ENCODE measurements around the gene RAE1.

The RAE1 gene

GRCh38 chr20:57316795-57317201, 34.3 kb upstream of the RAE1 start:
- no peaks in the 10 kb centered on the region for H3K36me3 ChIP-seq (ENCODE audit: control insufficient read depth, low read depth, low read length)
- no peak overlapping the region for H3K27ac ChIP-seq (ENCODE audit: low read length)
- no peaks in the 10 kb centered on the region for H3K9me3 ChIP-seq (ENCODE audit: control insufficient read depth, low read depth, low read length)
- H3K4me1 ChIP-seq (ENCODE audit: control insufficient read depth, low read depth, low read length), result no peaks in the 10 kb centered on the region
- no peaks in the 10 kb centered on the region for H3K27me3 ChIP-seq (ENCODE audit: control insufficient read depth, insufficient read depth, low read length)
- H3K4me3 ChIP-seq (ENCODE audit: low read length), result no peak overlapping the region
- H3K9ac ChIP-seq (ENCODE audit: low read length), result no peak overlapping the region

- H3K36me3 ChIP-seq (ENCODE audit: control insufficient read depth, low read depth, low read length), result no peaks in the 10 kb centered on the region
- no peak overlapping the region for H3K9ac ChIP-seq (ENCODE audit: low read length)
- no peak overlapping the region for H3K27ac ChIP-seq (ENCODE audit: low read length)
- H3K4me3 ChIP-seq (ENCODE audit: low read length), result no peak overlapping the region
- peaks cover under 1% of the 10 kb centered on the region for H3K4me1 ChIP-seq (ENCODE audit: control insufficient read depth, low read depth, low read length)
- H3K27me3 ChIP-seq (ENCODE audit: control insufficient read depth, insufficient read depth, low read length), result no peaks in the 10 kb centered on the region
- H3K9me3 ChIP-seq (ENCODE audit: control insufficient read depth, low read depth, low read length), result no peaks in the 10 kb centered on the region
Measured at GRCh38 chr20:57317316-57317788, 33.7 kb upstream of the RAE1 start.

- Histone ChIP-seq H3K9me3 (ENCODE audit: control insufficient read depth, low read depth, low read length) (no peaks in the 10 kb centered on the region), H3K4me3 (ENCODE audit: low read length) (no peak overlapping the region), H3K36me3 (ENCODE audit: control insufficient read depth, low read depth, low read length) (no peaks in the 10 kb centered on the region), H3K9ac (ENCODE audit: low read length) (no peak overlapping the region), H3K27ac (ENCODE audit: low read length) (no peak overlapping the region), H3K4me1 (ENCODE audit: control insufficient read depth, low read depth, low read length) (peaks cover 6% of the 10 kb centered on the region), H3K27me3 (ENCODE audit: control insufficient read depth, insufficient read depth, low read length) (no peaks in the 10 kb centered on the region)
Measured at GRCh38 chr20:57317789-57318371, 33.2 kb upstream of the RAE1 start.

GRCh38 chr20:57319584-57319983, 31.5 kb upstream of the RAE1 start:
- H3K4me1 ChIP-seq (ENCODE audit: control insufficient read depth, low read depth, low read length), result peaks cover 10% of the 10 kb centered on the region
- H3K27ac ChIP-seq (ENCODE audit: low read length), result no peak overlapping the region
- H3K9ac ChIP-seq (ENCODE audit: low read length), result no peak overlapping the region
- H3K36me3 ChIP-seq (ENCODE audit: control insufficient read depth, low read depth, low read length), result no peaks in the 10 kb centered on the region
- no peaks in the 10 kb centered on the region for H3K9me3 ChIP-seq (ENCODE audit: control insufficient read depth, low read depth, low read length)
- no peaks in the 10 kb centered on the region for H3K27me3 ChIP-seq (ENCODE audit: control insufficient read depth, insufficient read depth, low read length)
- no peak overlapping the region for H3K4me3 ChIP-seq (ENCODE audit: low read length)

GRCh38 chr20:57320358-57320757, 30.7 kb upstream of the RAE1 start:
- Histone ChIP-seq H3K4me1 (ENCODE audit: control insufficient read depth, low read depth, low read length) (peaks cover 10% of the 10 kb centered on the region), H3K4me3 (ENCODE audit: low read length) (no peak overlapping the region), H3K27ac (ENCODE audit: low read length) (no peak overlapping the region), H3K9me3 (ENCODE audit: control insufficient read depth, low read depth, low read length) (no peaks in the 10 kb centered on the region), H3K36me3 (ENCODE audit: control insufficient read depth, low read depth, low read length) (no peaks in the 10 kb centered on the region), H3K9ac (ENCODE audit: low read length) (no peak overlapping the region), H3K27me3 (ENCODE audit: control insufficient read depth, insufficient read depth, low read length) (no peaks in the 10 kb centered on the region)

GRCh38 chr20:57321142-57321541, 29.9 kb upstream of the RAE1 start:
- Histone ChIP-seq H3K9ac (ENCODE audit: low read length) (no peak overlapping the region), H3K9me3 (ENCODE audit: control insufficient read depth, low read depth, low read length) (no peaks in the 10 kb centered on the region), H3K27ac (ENCODE audit: low read length) (no peak overlapping the region), H3K27me3 (ENCODE audit: control insufficient read depth, insufficient read depth, low read length) (no peaks in the 10 kb centered on the region), H3K4me3 (ENCODE audit: low read length) (no peak overlapping the region), H3K4me1 (ENCODE audit: control insufficient read depth, low read depth, low read length) (peaks cover 10% of the 10 kb centered on the region), H3K36me3 (ENCODE audit: control insufficient read depth, low read depth, low read length) (no peaks in the 10 kb centered on the region)

- Histone ChIP-seq H3K27ac (ENCODE audit: low read length) (no peak overlapping the region), H3K9me3 (ENCODE audit: control insufficient read depth, low read depth, low read length) (no peaks in the 10 kb centered on the region), H3K27me3 (ENCODE audit: control insufficient read depth, insufficient read depth, low read length) (no peaks in the 10 kb centered on the region), H3K9ac (ENCODE audit: low read length) (no peak overlapping the region), H3K4me3 (ENCODE audit: low read length) (no peak overlapping the region), H3K4me1 (ENCODE audit: control insufficient read depth, low read depth, low read length) (peaks cover 15% of the 10 kb centered on the region), H3K36me3 (ENCODE audit: control insufficient read depth, low read depth, low read length) (no peaks in the 10 kb centered on the region)
Measured at GRCh38 chr20:57322476-57322875, 28.6 kb upstream of the RAE1 start.

GRCh38 chr20:57323034-57323433, 28.0 kb upstream of the RAE1 start:
- no peak overlapping the region for H3K4me3 ChIP-seq (ENCODE audit: low read length)
- peaks cover 15% of the 10 kb centered on the region for H3K4me1 ChIP-seq (ENCODE audit: control insufficient read depth, low read depth, low read length)
- H3K36me3 ChIP-seq (ENCODE audit: control insufficient read depth, low read depth, low read length), result no peaks in the 10 kb centered on the region
- no peak overlapping the region for H3K9ac ChIP-seq (ENCODE audit: low read length)
- no peak overlapping the region for H3K27ac ChIP-seq (ENCODE audit: low read length)
- no peaks in the 10 kb centered on the region for H3K9me3 ChIP-seq (ENCODE audit: control insufficient read depth, low read depth, low read length)
- no peaks in the 10 kb centered on the region for H3K27me3 ChIP-seq (ENCODE audit: control insufficient read depth, insufficient read depth, low read length)

GRCh38 chr20:57325632-57326356, 25.3 kb upstream of the RAE1 start:
- Histone ChIP-seq H3K27me3 (ENCODE audit: control insufficient read depth, insufficient read depth, low read length) (no peaks in the 10 kb centered on the region), H3K9ac (ENCODE audit: low read length) (no peak overlapping the region), H3K4me3 (ENCODE audit: low read length) (no peak overlapping the region), H3K4me1 (ENCODE audit: control insufficient read depth, low read depth, low read length) (peaks cover 15% of the 10 kb centered on the region), H3K36me3 (ENCODE audit: control insufficient read depth, low read depth, low read length) (no peaks in the 10 kb centered on the region), H3K9me3 (ENCODE audit: control insufficient read depth, low read depth, low read length) (no peaks in the 10 kb centered on the region), H3K27ac (ENCODE audit: low read length) (no peak overlapping the region)

- H3K27me3 ChIP-seq (ENCODE audit: control insufficient read depth, insufficient read depth, low read length), result no peaks in the 10 kb centered on the region
- peaks cover 15% of the 10 kb centered on the region for H3K4me1 ChIP-seq (ENCODE audit: control insufficient read depth, low read depth, low read length)
- no peak overlapping the region for H3K4me3 ChIP-seq (ENCODE audit: low read length)
- no peak overlapping the region for H3K9ac ChIP-seq (ENCODE audit: low read length)
- no peak overlapping the region for H3K27ac ChIP-seq (ENCODE audit: low read length)
- H3K9me3 ChIP-seq (ENCODE audit: control insufficient read depth, low read depth, low read length), result no peaks in the 10 kb centered on the region
- no peaks in the 10 kb centered on the region for H3K36me3 ChIP-seq (ENCODE audit: control insufficient read depth, low read depth, low read length)
Measured at GRCh38 chr20:57326667-57327455, 24.2 kb upstream of the RAE1 start.

GRCh38 chr20:57327820-57328219, 23.2 kb upstream of the RAE1 start:
- H3K4me1 ChIP-seq (ENCODE audit: control insufficient read depth, low read depth, low read length), result peaks cover 10% of the 10 kb centered on the region
- no peak overlapping the region for H3K4me3 ChIP-seq (ENCODE audit: low read length)
- no peaks in the 10 kb centered on the region for H3K9me3 ChIP-seq (ENCODE audit: control insufficient read depth, low read depth, low read length)
- no peak overlapping the region for H3K27ac ChIP-seq (ENCODE audit: low read length)
- no peak overlapping the region for H3K9ac ChIP-seq (ENCODE audit: low read length)
- no peaks in the 10 kb centered on the region for H3K36me3 ChIP-seq (ENCODE audit: control insufficient read depth, low read depth, low read length)
- H3K27me3 ChIP-seq (ENCODE audit: control insufficient read depth, insufficient read depth, low read length), result no peaks in the 10 kb centered on the region
